ENCODE data around the gene CDK5R1.
A peak's percentile ranks its signal among the peaks of the same experiment; 100 is the strongest.
"Not testable (repeated sequence)": the region's sequence is repeated elsewhere in the genome, so short reads cannot be mapped to it uniquely, and the experiment has no call there.

Gene CDK5R1

GRCh38 chr17:32519228-32520103 is 32.7 kb downstream of the CDK5R1 start:
- DNase-seq = peak; percentile 79

GRCh38 chr17:32520104-32520701 is 33.4 kb downstream of the CDK5R1 start:
- peak; percentile 70 for DNase-seq

GRCh38 chr17:32520737-32521404 is 34.1 kb downstream of the CDK5R1 start:
- DNase-seq = no peak

GRCh38 chr17:32523017-32523680 is 36.4 kb downstream of the CDK5R1 start:
- DNase-seq = peak; percentile 57

- DNase-seq = peak; percentile 43
Measured at GRCh38 chr17:32523827-32524552, 37.2 kb downstream of the CDK5R1 start.

GRCh38 chr17:32524553-32524880 is 37.7 kb downstream of the CDK5R1 start:
- DNase-seq = not testable (repeated sequence)

GRCh38 chr17:32525122-32525521 is 38.3 kb downstream of the CDK5R1 start:
- no peak for DNase-seq

- no peak for DNase-seq
Measured at GRCh38 chr17:32527146-32527545, 40.4 kb downstream of the CDK5R1 start.

- DNase-seq = peak; percentile 30
Measured at GRCh38 chr17:32528825-32529224, 42.0 kb downstream of the CDK5R1 start.

- no peak for DNase-seq
Measured at GRCh38 chr17:32529604-32530003, 42.8 kb downstream of the CDK5R1 start.

- DNase-seq = no peak
Measured at GRCh38 chr17:32533296-32533695, 46.5 kb downstream of the CDK5R1 start.

GRCh38 chr17:32536736-32537643 is 50.2 kb downstream of the CDK5R1 start:
- no peak for DNase-seq
